Neuronal stem cell (in vitro differentiated cells): Measurements from ENCODE around the gene RAD51B.

Source experiments
- DNase-seq: peaks from one replicate; pipeline ENCODE4 v3.0.0-alpha.2; 2013; ENCODE audit warnings: low spot score
- H2AFZ ChIP-seq: one replicate; pipeline ENCODE4 v1.6.1; 2013; ENCODE audit warnings: mild to moderate bottlenecking, low read length, inconsistent platforms
- H2AK5ac ChIP-seq: 2 replicates; pipeline ENCODE4 v1.6.1; 2013; ENCODE audit warnings: low read depth, mild to moderate bottlenecking, inconsistent platforms, low read length, moderate library complexity, mixed read lengths
- H2BK120ac ChIP-seq: 2 replicates; pipeline ENCODE4 v1.6.1; 2013; ENCODE audit warnings: low read depth, mild to moderate bottlenecking, inconsistent platforms, low read length, moderate library complexity, mixed read lengths
- H2BK12ac ChIP-seq: one replicate; pipeline ENCODE4 v1.6.1; 2013; ENCODE audit warnings: low read length, inconsistent platforms
- H2BK15ac ChIP-seq: 2 replicates; pipeline ENCODE4 v1.6.1; 2013; ENCODE audit warnings: mild to moderate bottlenecking, low read length, inconsistent platforms, mixed read lengths
- H2BK5ac ChIP-seq: one replicate; pipeline ENCODE4 v1.6.1; 2013; ENCODE audit warnings: inconsistent platforms, mild to moderate bottlenecking, low read length, moderate library complexity
- H3K14ac ChIP-seq: one replicate; pipeline ENCODE4 v1.6.1; 2013; ENCODE audit warnings: low read length, inconsistent platforms
- H3K18ac ChIP-seq: 2 replicates; pipeline ENCODE4 v1.6.1; 2013; ENCODE audit warnings: low read length, inconsistent platforms
- H3K23ac ChIP-seq: 2 replicates; pipeline ENCODE4 v1.6.1; 2013; ENCODE audit warnings: low read depth, mild to moderate bottlenecking, mixed read lengths, low read length, inconsistent platforms; ENCODE audit not compliant: poor library complexity
- H3K27ac ChIP-seq: replicated peaks from 3 replicates; pipeline ENCODE4 v1.5.1; 2013; ENCODE audit warnings: low read length, inconsistent platforms
- H3K27me3 ChIP-seq, 3 experiments: 2 replicates each; pipeline ENCODE4 v1.6.1; 2013; ENCODE audit warnings: low read length in 3 of 3, mild to moderate bottlenecking in 2 of 3, inconsistent platforms in 1 of 3, low read depth in 1 of 3, mixed read lengths in 1 of 3, moderate library complexity in 1 of 3; ENCODE audit not compliant: control insufficient read depth in 3 of 3, insufficient read depth in 3 of 3
- H3K36me3 ChIP-seq, 2 donors: replicated peaks in 1 of 2; 2 replicates each; pipeline ENCODE4 v1.6.1; 2013; ENCODE audit warnings: low read length in 2 of 2; ENCODE audit not compliant: control insufficient read depth in 2 of 2, insufficient read depth in 2 of 2
- H3K4ac ChIP-seq: 2 replicates; pipeline ENCODE4 v1.6.1; 2013; ENCODE audit warnings: inconsistent platforms, mild to moderate bottlenecking, low read length, moderate library complexity
- H3K4me1 ChIP-seq, 2 donors: 1 replicate in 1 of 2; 2 replicates in 1 of 2; pipeline ENCODE4 v1.6.1; 2013; ENCODE audit warnings: low read length in 2 of 2, low read depth in 1 of 2; ENCODE audit not compliant: control insufficient read depth in 2 of 2, insufficient read depth in 1 of 2
- H3K4me2 ChIP-seq: one replicate; pipeline ENCODE4 v1.6.1; 2013; ENCODE audit warnings: mild to moderate bottlenecking, low read length, inconsistent platforms; ENCODE audit not compliant: insufficient read depth, poor library complexity, severe bottlenecking
- H3K4me3 ChIP-seq, 2 donors: 2 replicates each; pipeline ENCODE4 v1.5.1; 2013; ENCODE audit warnings: low read length in 2 of 2, mild to moderate bottlenecking in 2 of 2, inconsistent platforms in 1 of 2, moderate library complexity in 1 of 2
- H3K79me1 ChIP-seq: one replicate; pipeline ENCODE4 v1.6.1; 2013; ENCODE audit warnings: low read depth, mild to moderate bottlenecking, inconsistent platforms, low read length, moderate library complexity
- H3K9ac ChIP-seq: one replicate; pipeline ENCODE4 v1.6.1; 2013; ENCODE audit warnings: mild to moderate bottlenecking, low read depth, low read length, inconsistent platforms; ENCODE audit not compliant: poor library complexity
- H3K9me3 ChIP-seq, 2 donors: replicated peaks in 1 of 2; 2 replicates each; pipeline versions ENCODE3 to v1.6.1; 2013; ENCODE audit warnings: low read length in 2 of 2, mild to moderate bottlenecking in 2 of 2, inconsistent platforms in 1 of 2, low read depth in 1 of 2, mixed read lengths in 1 of 2, moderate library complexity in 1 of 2; ENCODE audit not compliant: control insufficient read depth in 2 of 2, insufficient read depth in 1 of 2
- H4K8ac ChIP-seq: one replicate; pipeline ENCODE4 v1.6.1; 2013; ENCODE audit warnings: low read depth, mild to moderate bottlenecking, inconsistent platforms, low read length, moderate library complexity
- H4K91ac ChIP-seq: one replicate; pipeline ENCODE4 v1.6.1; 2013; ENCODE audit warnings: low read length, low read depth, mild to moderate bottlenecking, inconsistent platforms; ENCODE audit not compliant: poor library complexity
- WGBS, 2 donors: extraction: QIAGEN DNeasy Blood & Tissue Kit; methylation state at CpG; one replicate each; pipeline ENCODE4 v1.1.7; 2013; ENCODE audit warnings: missing lambda C conversion rate in 2 of 2, mixed read lengths in 1 of 2; ENCODE audit not compliant: insufficient read length in 2 of 2, insufficient replicate concordance in 1 of 2; ENCODE audit errors: extremely low coverage in 2 of 2; 5-methylcytosine and 5-hydroxymethylcytosine counted together

The RAD51B gene

GRCh38 chr14:68669111-68669511 is 849.5 kb downstream of the RAD51B start:
- H3K27ac ChIP-seq, result no peak overlapping the region
- H3K4me2 ChIP-seq, result no peak overlapping the region
- peak overlapping the region; percentile 73 for H3K18ac ChIP-seq
- no CpG with 5 or more reads among the region's 3 CpGs for WGBS, 2 donors
- peaks cover 6 to 8% of the 10 kb centered on the region in 2 donors for H3K9me3 ChIP-seq
- H3K4ac ChIP-seq, result no peak overlapping the region
- no peak overlapping the region for H2BK12ac ChIP-seq
- H2BK5ac ChIP-seq, result no peak overlapping the region
- no peak overlapping the region for H3K9ac ChIP-seq
- H3K23ac ChIP-seq, result no peak overlapping the region
- no peak overlapping the region for H2BK15ac ChIP-seq
- no peaks in the 10 kb centered on the region for H3K36me3 ChIP-seq
- H3K4me1 ChIP-seq, result peaks cover 6 to 9% of the 10 kb centered on the region in 2 donors
- H3K14ac ChIP-seq, result no peak overlapping the region
- no peaks in the 10 kb centered on the region for H3K27me3 ChIP-seq
- H3K4me3 ChIP-seq, result no peak overlapping the region
- DNase-seq, result no peak
- H2AFZ ChIP-seq, result no peak overlapping the region
- H4K8ac ChIP-seq, result no peak overlapping the region
- H4K91ac ChIP-seq, result no peak overlapping the region
- no peak overlapping the region for H2AK5ac ChIP-seq
- H2BK120ac ChIP-seq, result no peak overlapping the region
- H3K79me1 ChIP-seq, result no peaks in the 10 kb centered on the region

- no peak for DNase-seq
- H3K4me2 ChIP-seq, result no peak overlapping the region
- H3K14ac ChIP-seq, result no peak overlapping the region
- peak overlapping the region; percentile 73 for H3K18ac ChIP-seq
- H3K9me3 ChIP-seq, result peaks cover 6 to 8% of the 10 kb centered on the region in 2 donors
- H2AFZ ChIP-seq, result no peak overlapping the region
- H2AK5ac ChIP-seq, result peak overlapping the region; percentile 70
- H3K9ac ChIP-seq, result no peak overlapping the region
- H3K79me1 ChIP-seq, result no peaks in the 10 kb centered on the region
- no peak overlapping the region for H2BK15ac ChIP-seq
- H4K8ac ChIP-seq, result no peak overlapping the region
- peaks cover 3 to 7% of the 10 kb centered on the region in 2 donors for H3K4me1 ChIP-seq
- H4K91ac ChIP-seq, result no peak overlapping the region
- H2BK120ac ChIP-seq, result no peak overlapping the region
- H2BK12ac ChIP-seq, result no peak overlapping the region
- no peak overlapping the region for H2BK5ac ChIP-seq
- H3K27me3 ChIP-seq, result no peaks in the 10 kb centered on the region
- H3K23ac ChIP-seq, result no peak overlapping the region
- no peak overlapping the region for H3K27ac ChIP-seq
- no peak overlapping the region for H3K4me3 ChIP-seq
- H3K36me3 ChIP-seq, result no peaks in the 10 kb centered on the region
- H3K4ac ChIP-seq, result no peak overlapping the region
- WGBS, 2 donors, result no CpG with 5 or more reads among the region's 14 CpGs
Observed at GRCh38 chr14:68669603-68670358, 850.2 kb downstream of the RAD51B start.

- Histone ChIP-seq H3K9ac (no peak overlapping the region), H3K4me2 (no peak overlapping the region), H4K8ac (no peak overlapping the region), H3K27ac (no peak overlapping the region), H2BK12ac (no peak overlapping the region), H2BK120ac (no peak overlapping the region), H3K4ac (no peak overlapping the region), H2BK15ac (peak overlapping the region; percentile 22), H3K79me1 (no peaks in the 10 kb centered on the region), H3K4me3 (no peak overlapping the region), H4K91ac (no peak overlapping the region), H3K4me1 (peaks cover 2 to 3% of the 10 kb centered on the region in 2 donors), H3K23ac (no peak overlapping the region), H3K27me3 (no peaks in the 10 kb centered on the region), H3K14ac (no peak overlapping the region), H3K18ac (peak overlapping the region; percentile 32), H3K36me3 (no peaks in the 10 kb centered on the region), H2BK5ac (no peak overlapping the region), H2AK5ac (peak overlapping the region; percentile 70), H2AFZ (no peak overlapping the region), H3K9me3 (peaks cover 6 to 8% of the 10 kb centered on the region in 2 donors)
- no peak for DNase-seq
- WGBS, 2 donors, result no CpG with 5 or more reads among the region's 1 CpG
Observed at GRCh38 chr14:68670359-68670715, 850.8 kb downstream of the RAD51B start.

- Histone ChIP-seq H2BK15ac (no peak overlapping the region), H2AK5ac (no peak overlapping the region), H3K4ac (no peak overlapping the region), H3K23ac (no peak overlapping the region), H3K18ac (no peak overlapping the region), H3K36me3 (no peaks in the 10 kb centered on the region), H3K9me3 (peaks cover 5 to 8% of the 10 kb centered on the region in 2 donors), H2BK12ac (no peak overlapping the region), H3K9ac (no peak overlapping the region), H3K79me1 (no peaks in the 10 kb centered on the region), H3K27ac (no peak overlapping the region), H2AFZ (no peak overlapping the region), H3K27me3 (no peaks in the 10 kb centered on the region), H3K4me1 (peaks cover 0 to 12% of the 10 kb centered on the region in 2 donors), H3K14ac (no peak overlapping the region), H2BK120ac (no peak overlapping the region), H2BK5ac (no peak overlapping the region), H4K91ac (no peak overlapping the region), H3K4me2 (no peak overlapping the region), H4K8ac (no peak overlapping the region), H3K4me3 (no peak overlapping the region)
- no peak for DNase-seq
- WGBS, 2 donors, result no CpG with 5 or more reads among the region's 2 CpGs
Observed at GRCh38 chr14:68671909-68672308, 852.3 kb downstream of the RAD51B start.
